OCI-LY7 (cell line): ENCODE results near the gene ARVCF. TPM values are rescaled to one million over a fixed set of nuclear protein-coding genes. Genes with fewer than 3 reads are reported as not detected.

Experiments used
- BruUV-seq: library from RNA; stranded (reverse); fragments of 400-500 nt; replicated peaks from 2 replicates; lab custom pipeline; 2021; lab: Mats Ljungman, UMichigan
- CTCF ChIA-PET: fragments of 300-600 bp; sonication (Branson Sonifier 250); formaldehyde crosslinking; loops from one replicate; lab custom pipeline; 2022; ENCODE audit warnings: antibody characterized with exemption; ENCODE audit not compliant: unreplicated experiment; lab: Charles Lee
- POLR2A ChIA-PET: fragments of 300-600 bp; sonication (Branson Sonifier 250); formaldehyde crosslinking; loops from one replicate; lab custom pipeline; 2022; ENCODE audit warnings: antibody characterized with exemption; lab: Charles Lee
- DNase-seq: peaks from one replicate; pipeline ENCODE4 v3.0.0-alpha.2; 2015; ENCODE audit warnings: low spot score
- H2AFZ ChIP-seq: fragments of 200-600 bp; sonication (generic), shearing (Covaris generic); 2 replicates; pipeline ENCODE4 v1.6.1; 2014; ENCODE audit warnings: mild to moderate bottlenecking, antibody characterized with exemption, low read length, moderate library complexity
- H3K27ac ChIP-seq: fragments of 200-600 bp; sonication (generic); 2 replicates; pipeline ENCODE4 v1.5.1; 2014; ENCODE audit warnings: mixed run types, low read depth, mild to moderate bottlenecking, moderate library complexity, low read length, inconsistent platforms; ENCODE audit not compliant: poor library complexity, severe bottlenecking
- H3K36me3 ChIP-seq: fragments of 200-600 bp; sonication (generic); 2 replicates; pipeline ENCODE4 v1.6.1; 2014; ENCODE audit warnings: mild to moderate bottlenecking, antibody characterized with exemption, low read length, moderate library complexity, mixed read lengths; ENCODE audit not compliant: insufficient read depth
- H3K4me1 ChIP-seq: fragments of 200-600 bp; sonication (generic); 2 replicates; pipeline ENCODE4 v1.5.1; 2014; ENCODE audit warnings: mild to moderate bottlenecking, low read length; ENCODE audit not compliant: insufficient read depth, poor library complexity, severe bottlenecking
- H3K4me2 ChIP-seq: fragments of 200-600 bp; sonication (generic); 2 replicates; pipeline ENCODE4 v1.6.1; 2014; ENCODE audit warnings: mild to moderate bottlenecking, low read length
- H3K4me3 ChIP-seq: fragments of 200-600 bp; sonication (generic); 2 replicates; pipeline ENCODE4 v1.5.1; 2014; ENCODE audit warnings: mild to moderate bottlenecking, low read depth, low read length; ENCODE audit not compliant: poor library complexity, severe bottlenecking
- H3K79me2 ChIP-seq: fragments of 200-600 bp; sonication (generic); 2 replicates; pipeline ENCODE4 v1.6.1; 2016; ENCODE audit warnings: low read depth, mild to moderate bottlenecking, low read length, moderate library complexity, mixed read lengths; ENCODE audit not compliant: insufficient read depth
- H3K9me2 ChIP-seq: fragments of 200-600 bp; sonication (generic); 2 replicates; pipeline ENCODE4 v1.6.1; 2016; ENCODE audit warnings: mild to moderate bottlenecking, low read length, mixed read lengths; ENCODE audit not compliant: insufficient read depth
- H3K9me3 ChIP-seq: fragments of 200-600 bp; sonication (generic); 2 replicates; pipeline ENCODE4 v1.6.1; 2014; ENCODE audit warnings: mild to moderate bottlenecking, mixed run types, low read length, mixed read lengths
- H4K20me1 ChIP-seq: fragments of 200-600 bp; sonication (generic); 2 replicates; pipeline ENCODE4 v1.6.1; 2014; ENCODE audit warnings: mild to moderate bottlenecking, antibody characterized with exemption, low read length, moderate library complexity, mixed read lengths; ENCODE audit not compliant: insufficient read depth
- CTCF ChIP-seq: fragments of 200-600 bp; sonication (generic); conservative IDR thresholded peaks from 2 replicates; pipeline ENCODE4 v1.5.1; 2014; ENCODE audit warnings: mild to moderate bottlenecking, antibody characterized with exemption, low read length, moderate library complexity, mixed read lengths
- EZH2phosphoT487 ChIP-seq: fragments of 200-600 bp; sonication (generic); IDR thresholded peaks from 2 replicates; pipeline ENCODE4 v1.6.1; 2018; ENCODE audit warnings: low read depth, borderline replicate concordance, mild to moderate bottlenecking, mixed run types, antibody characterized with exemption, low read length, moderate library complexity, mixed read lengths
- intact Hi-C: fragments of 100-400 bp; cut with micrococcal nuclease; formaldehyde crosslinking; loops from one replicate; pipeline ENCODE4 v1.10.0; 2022; ENCODE audit not compliant: unreplicated experiment
- total RNA-seq, 2 experiments: library from RNA; depleted of rRNA in 1 of 2; stranded (reverse); fragments of >200 nt in 1 of 2; shearing (Covaris generic) in 1 of 2; gene quantifications; 2 replicates each; pipeline ENCODE4 v1.2.3, GENCODE V29; 2014 to 2022

The ARVCF gene
- total RNA-seq, 2 experiments from 2014 or later = 2.9 to 3.8 TPM

GRCh38 chr22:19972251-19972650 lies 44.4 kb downstream of the ARVCF start:
- Histone ChIP-seq H3K9me2 (no peaks in the 10 kb centered on the region), H3K4me1 (peaks cover 20% of the 10 kb centered on the region), H3K27ac (no peak overlapping the region), H3K4me3 (no peak overlapping the region), H3K36me3 (peaks cover 9% of the 10 kb centered on the region; the same call in 1 of the 2 replicates), H3K79me2 (no peaks in the 10 kb centered on the region), H2AFZ (no peak overlapping the region), H3K9me3 (no peaks in the 10 kb centered on the region), H3K4me2 (no peak overlapping the region), H4K20me1 (no peaks in the 10 kb centered on the region)
- DNase-seq = no peak
- BruUV-seq = no TSS peak
- intact Hi-C loops = no loop called here
- ChIA-PET POLR2A (no interaction called here), CTCF (no interaction called here)
- TF ChIP-seq EZH2phosphoT487 (no peak), CTCF (no peak)

- TF ChIP-seq EZH2phosphoT487 (no peak), CTCF (no peak)
- no TSS peak for BruUV-seq
- intact Hi-C loops = no loop called here
- Histone ChIP-seq H3K36me3 (peaks cover 9% of the 10 kb centered on the region; the same call in 1 of the 2 replicates), H3K4me2 (no peak overlapping the region), H3K9me2 (no peaks in the 10 kb centered on the region), H4K20me1 (no peaks in the 10 kb centered on the region), H3K9me3 (no peaks in the 10 kb centered on the region), H3K4me1 (peaks cover 20% of the 10 kb centered on the region), H2AFZ (no peak overlapping the region), H3K27ac (no peak overlapping the region), H3K79me2 (no peaks in the 10 kb centered on the region), H3K4me3 (no peak overlapping the region)
- DNase-seq = no peak
- ChIA-PET CTCF (no interaction called here), POLR2A (no interaction called here)
Measured at GRCh38 chr22:19971276-19972124, 45.1 kb downstream of the ARVCF start.
